SH-SY5Y (cell line): Measurements from ENCODE around the gene MGST2.

Experiments used
- GATA2 ChIP-seq: IDR thresholded peaks from 2 replicates; pipeline ENCODE4 v1.6.1; 2011; ENCODE audit warnings: mild to moderate bottlenecking, low read depth, low read length
- GATA3 ChIP-seq: IDR thresholded peaks from 2 replicates; pipeline ENCODE4 v1.6.1; 2011; ENCODE audit warnings: low read depth, mild to moderate bottlenecking, low read length, moderate library complexity

The MGST2 gene

DNA sequence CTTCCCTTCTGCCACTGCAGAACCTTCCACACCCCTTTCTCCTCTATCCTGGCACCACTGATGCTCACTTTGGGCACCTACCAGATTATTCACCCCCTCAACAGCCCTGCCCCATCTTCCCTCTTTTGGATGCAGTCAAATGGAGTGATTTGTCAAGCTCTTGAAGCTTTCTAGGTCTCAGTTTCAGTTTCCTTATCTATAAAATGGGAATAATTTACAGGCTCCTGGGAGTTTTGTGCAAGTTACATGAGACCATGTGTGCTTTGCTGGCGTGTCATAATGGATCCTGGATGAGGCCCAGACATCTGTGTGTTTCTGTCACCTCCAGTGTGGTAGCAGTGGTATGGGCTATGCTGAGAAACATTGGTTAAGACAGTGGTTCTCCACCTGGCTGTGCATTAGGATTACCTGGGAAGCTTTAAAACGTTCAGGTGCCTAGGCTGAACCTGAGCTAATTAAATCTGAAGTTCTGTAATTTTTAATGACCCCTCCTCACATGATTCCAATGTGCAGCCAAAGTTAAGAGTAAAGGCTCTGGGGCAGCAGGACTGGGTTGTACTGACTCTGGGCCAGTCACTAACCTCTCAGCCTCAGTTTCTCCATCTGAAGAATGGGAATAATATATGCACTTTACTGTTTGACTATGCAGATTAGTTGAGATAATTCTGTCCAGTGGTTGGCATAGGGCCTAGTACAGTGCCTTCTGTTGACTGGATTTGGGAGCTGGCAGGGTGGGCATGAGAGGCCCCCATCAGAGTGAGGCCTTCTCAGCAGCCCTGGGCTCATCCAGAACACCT lies 6.8 kb upstream of the MGST2 start:
- no peak for TF ChIP-seq GATA3
- TF ChIP-seq GATA2, result no peak

DNA sequence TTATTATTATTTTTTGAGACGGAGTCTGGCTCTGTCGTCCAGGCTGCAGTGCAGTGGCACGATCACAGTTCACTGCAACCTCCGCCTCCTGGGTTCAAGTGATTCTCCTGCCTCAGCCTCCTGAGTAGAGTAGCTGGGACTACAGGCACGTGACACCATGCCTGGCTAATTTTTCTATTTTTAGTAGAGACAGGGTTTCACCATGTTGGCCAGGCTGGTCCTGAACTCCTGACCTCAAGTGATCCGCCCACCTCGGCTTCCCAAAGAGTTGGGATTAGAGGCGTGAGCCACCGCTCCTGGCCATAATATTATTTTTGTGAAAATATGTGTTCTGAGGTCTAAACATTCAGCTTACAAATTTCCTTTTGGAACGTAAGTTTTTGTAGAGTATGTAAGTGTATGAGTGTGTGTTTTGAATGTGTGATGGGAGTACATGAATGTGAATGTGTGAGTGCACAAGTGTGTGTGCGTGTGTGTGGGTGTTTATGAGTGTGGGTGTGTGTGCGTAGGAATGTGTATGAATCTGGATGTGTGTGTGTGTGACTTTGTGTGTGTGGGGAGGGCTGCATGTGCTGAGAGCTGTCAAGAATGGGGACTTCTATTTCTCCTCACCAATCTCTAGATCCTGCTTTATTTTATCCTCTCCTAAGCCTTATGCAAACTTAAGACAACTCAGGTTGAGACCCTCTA lies 5.7 kb upstream of the MGST2 start:
- TF ChIP-seq GATA3 (no peak), GATA2 (no peak)

DNA sequence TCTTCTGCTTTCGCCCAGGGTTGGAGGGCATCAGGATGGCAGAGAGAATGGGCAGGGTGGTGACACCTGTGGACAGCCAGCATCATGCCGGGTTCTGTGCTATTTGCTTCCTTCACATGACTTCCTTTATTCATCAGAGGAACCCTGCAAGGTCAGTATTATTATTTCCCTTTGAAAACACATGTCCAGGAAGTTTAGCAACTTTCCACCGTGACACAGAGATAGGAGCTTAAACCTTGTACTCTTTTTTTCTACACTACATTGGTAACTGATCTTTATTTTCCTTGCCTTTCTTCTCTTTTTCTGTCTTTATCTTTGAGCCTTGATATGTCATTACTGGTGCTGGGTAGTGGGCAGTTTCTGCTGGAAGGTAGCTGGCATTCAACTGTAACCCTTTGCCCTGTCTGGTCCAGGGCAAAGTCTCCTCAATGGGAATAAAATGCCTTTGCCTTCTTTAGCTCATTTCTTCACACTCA lies 5.0 kb upstream of the MGST2 start:
- TF ChIP-seq GATA3 (no peak), GATA2 (no peak)

DNA sequence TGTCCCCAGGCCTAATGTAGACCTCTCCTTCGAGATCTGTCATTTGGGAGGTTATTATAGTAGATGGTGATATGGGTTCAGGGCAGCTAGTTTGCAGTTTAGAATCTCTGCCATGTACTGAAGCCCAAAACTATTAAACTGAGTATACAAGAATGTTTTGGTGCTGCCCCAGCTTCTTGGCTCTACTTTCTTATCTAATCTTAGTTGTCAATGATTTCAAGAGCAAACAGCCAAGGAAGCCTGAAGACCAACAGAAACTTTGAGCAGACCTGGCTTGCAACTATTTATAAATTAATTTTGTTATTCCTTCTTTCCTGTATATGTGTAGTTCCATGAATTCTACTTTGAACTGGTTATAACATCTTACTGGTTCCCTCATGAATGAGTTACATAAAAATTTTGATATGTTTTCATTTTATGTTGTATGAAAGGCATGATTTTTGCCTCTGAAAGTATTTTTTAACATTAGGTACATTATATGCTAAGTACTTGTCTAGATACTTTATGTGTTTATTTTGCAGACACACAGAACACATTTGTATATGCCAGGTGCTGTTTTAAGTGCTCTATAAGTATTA lies 2.0 kb upstream of the MGST2 start:
- TF ChIP-seq GATA3 (no peak), GATA2 (no peak)

DNA sequence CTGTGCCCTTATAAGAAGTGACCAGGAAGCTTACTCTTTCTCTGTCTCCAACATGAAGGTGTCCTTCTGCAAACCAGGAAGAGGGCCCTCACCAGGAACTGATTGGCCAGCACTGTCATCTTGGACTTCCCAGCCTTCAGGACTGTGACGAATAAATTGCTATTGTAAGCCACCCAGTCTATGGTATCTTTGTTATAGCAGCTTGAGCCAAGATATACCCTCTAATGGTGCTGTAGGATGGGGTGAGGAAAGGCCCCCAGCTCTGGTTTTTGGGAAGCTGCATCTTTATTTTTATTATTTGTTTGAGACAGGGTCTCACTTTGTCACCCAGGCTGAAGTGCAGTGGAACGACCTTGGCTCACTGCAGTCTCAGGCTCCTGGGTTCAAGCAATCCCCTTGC lies 1.2 kb upstream of the MGST2 start:
- TF ChIP-seq GATA3 (no peak), GATA2 (no peak)

DNA sequence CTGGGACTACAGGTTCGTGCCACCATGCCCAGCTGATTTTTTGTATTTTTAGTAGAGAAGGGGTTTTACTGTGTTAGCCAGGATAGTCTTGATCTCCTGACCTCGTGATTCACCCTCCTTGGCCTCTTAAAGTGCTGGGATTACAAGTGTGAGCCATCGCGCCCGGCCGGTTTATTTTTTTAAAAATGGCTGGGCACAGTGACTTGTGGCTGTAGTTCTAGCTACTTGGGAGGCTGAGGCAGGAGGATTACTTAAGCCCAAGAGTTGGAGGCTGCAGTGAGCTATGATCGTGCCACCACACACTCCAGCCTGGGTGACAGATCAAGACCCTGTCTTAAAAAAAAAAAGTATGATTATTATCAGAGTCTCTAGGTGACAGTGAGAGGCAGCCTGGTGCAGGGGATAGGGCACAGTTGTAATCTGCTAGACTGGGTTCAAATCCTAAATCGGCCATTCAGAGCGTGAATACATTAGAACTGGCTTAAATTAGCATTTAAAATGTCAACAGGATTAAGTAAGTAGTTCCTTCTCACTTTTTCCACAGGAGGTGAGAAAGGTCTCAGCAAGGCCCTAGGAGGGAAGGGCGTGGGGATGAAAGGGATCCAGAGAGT lies 435 bp upstream of the MGST2 start:
- no peak for TF ChIP-seq GATA3
- TF ChIP-seq GATA2, result no peak

DNA sequence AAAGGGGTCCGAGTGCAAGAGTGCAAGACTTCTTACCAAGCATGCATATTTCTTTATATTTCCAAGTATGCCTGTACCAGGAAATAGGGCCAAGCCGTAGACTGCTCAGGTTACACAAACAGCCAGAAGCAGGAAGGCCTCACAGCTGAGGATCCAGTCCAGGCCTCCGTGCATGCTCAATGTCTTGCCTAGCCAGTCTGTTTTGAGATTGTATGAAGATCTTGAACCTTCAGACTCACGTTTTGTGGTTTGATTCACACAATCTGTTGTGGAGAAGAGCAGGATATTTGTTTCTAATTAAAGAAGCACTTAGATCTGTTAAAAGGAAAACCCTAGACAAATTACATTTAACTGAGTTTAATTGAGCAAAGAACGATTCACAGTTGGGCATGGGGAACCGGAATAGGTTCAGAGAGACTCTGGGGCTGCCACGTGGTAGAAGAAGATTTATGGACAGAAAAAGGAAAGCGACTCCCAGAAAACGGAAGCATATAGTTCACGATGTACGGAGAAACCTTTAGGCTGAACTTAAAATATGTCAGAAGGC lies 1.2 kb downstream of the MGST2 start:
- TF ChIP-seq GATA3 (no peak), GATA2 (no peak)

DNA sequence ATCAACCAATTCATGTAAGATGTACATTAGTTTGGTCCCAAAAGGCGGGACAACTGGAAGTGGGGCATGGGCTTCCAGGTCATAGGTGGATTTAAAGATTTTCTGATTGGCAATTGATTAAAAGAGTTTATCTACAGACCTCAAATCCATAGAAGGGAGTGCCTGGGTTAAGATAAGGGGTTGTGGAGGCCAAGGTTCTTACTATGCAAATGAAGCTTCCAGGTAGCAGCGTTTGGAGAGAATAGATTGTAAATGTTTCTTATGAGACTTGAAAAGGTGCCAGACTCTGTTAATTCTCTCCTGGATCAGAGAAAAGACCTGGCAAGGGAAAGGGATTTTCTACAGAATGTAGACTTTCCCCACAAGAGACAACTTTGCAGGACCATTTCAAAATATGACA lies 2.4 kb downstream of the MGST2 start:
- no peak for TF ChIP-seq GATA3
- no peak for TF ChIP-seq GATA2

DNA sequence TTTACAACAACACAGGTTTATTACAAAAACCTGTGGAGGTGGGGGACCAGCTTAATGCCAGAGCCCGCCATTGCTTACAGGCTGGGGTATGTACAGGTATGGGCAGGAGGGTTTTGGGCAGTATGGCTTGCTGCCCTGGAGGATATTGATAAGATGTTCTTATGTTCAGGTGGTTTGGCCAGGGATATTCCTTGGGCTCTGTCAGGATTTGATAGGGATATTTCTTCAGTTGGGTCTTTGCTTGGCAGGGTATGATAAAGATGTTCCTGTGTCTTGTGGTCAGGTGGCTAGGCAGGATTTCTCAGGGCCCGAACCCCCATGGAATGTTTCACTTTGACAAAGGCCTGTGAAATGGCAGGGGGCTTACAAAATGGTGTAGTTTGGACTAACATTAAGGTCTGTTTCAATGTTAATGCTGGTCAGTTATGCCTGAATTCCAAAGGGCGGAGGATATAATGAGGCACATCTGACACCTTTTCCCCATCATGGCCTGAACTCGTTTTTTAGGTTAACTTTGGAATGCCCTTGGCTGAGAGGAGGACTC lies 3.1 kb downstream of the MGST2 start:
- TF ChIP-seq GATA3 (no peak), GATA2 (no peak)

DNA sequence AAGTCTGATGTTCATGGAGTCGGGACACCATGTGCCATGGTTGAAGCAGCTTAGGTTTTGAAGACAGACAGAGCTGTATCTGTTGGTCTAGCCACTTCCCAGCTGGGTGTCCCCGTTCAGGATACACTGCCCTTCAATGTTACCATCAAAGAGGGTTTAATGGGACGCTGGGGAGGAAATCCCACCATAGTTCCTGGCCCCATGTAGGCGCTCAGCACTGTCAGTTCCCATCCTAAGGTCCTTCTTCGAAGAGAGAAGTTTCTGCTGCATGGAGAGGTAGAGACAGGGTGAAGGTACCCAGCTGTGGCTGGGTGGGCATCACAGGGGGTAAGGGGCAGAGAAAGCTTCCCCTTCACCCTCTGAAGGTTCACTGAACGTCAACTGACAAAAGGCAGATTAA lies 3.7 kb downstream of the MGST2 start:
- TF ChIP-seq GATA3 (no peak), GATA2 (no peak)

DNA sequence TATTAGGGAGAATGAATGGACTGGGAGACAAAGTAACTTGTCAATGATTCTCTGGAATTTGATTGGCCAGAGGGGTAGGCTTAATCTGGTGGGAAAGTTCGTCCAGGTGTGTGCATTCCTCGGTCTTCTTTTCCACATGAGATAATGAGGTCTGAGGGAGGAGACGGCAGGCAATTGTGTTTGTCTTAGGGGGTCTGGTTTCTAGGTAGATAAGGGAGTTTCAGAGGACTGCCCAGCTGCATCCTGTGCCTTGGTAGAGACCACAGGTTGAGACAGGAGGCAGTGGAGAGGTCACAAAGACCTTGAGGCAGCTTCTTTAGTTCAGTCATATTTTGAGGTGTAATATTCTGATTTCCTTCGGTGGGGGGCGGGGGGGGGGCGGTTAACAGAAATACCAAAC lies 4.3 kb downstream of the MGST2 start:
- TF ChIP-seq GATA3 (no peak), GATA2 (no peak)

DNA sequence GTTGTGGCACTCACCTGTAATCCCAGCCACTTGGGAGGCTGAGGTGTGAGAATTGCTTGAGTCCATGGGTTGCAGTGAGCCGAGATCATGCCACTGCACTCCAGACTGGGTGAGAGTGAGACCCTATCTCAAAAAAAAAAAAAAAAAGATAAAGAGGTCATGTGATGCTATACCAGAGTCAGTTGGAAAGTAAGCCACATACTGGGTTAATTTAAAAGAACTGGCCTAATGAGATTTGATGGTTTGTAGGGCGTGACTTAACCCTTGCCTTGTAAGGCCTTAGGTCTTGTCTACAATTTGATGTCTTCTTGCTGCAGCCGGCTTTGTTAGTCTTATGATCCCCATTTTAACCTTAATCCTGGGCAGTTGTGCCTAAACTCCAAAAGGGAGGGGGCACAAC lies 5.2 kb downstream of the MGST2 start:
- no peak for TF ChIP-seq GATA3
- no peak for TF ChIP-seq GATA2

DNA sequence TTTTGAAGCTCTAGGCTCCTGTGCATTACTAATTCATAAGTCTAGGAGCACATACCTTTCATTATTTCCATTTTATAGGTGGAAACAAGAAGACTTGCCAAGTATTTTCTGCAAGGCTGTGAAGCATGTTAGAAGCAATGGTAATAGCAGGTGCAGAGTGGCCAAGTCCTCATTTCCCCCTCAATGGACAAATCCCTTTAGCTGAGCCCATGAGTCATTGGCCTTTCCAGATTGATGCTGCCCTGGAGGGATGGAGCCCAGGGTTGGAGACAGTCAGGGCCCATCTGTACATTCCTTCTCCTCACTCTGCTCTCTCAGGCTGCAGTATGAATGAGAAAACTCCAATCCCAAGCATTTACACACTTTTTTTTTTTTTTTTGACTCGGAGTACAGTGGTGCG lies 6.6 kb downstream of the MGST2 start:
- TF ChIP-seq GATA2 (no peak), GATA3 (no peak)

DNA sequence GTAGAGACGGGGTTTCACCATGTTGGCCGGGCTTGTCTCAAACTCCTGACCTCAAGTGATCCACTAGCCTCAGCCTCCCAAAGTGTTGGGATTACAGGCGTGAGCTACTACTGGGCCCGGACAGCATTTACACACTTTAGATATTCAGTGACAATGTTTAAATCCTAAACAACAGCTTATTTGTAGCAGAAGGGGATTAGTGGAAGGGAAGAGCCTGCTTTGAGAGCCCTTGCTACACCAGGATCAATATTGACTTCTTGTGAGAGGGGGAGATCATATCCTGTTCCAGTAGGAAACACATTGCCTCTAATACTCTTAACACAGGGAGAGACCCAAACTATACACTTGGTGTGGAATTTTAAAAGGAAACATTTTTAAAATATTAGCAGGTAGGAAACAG lies 7.1 kb downstream of the MGST2 start:
- TF ChIP-seq GATA2 (no peak), GATA3 (no peak)
